ENCODE measurements around the gene DISP2.

- TF ChIP-seq CTCF (IDR thresholded peaks at IDR 0.05) (no peak), POLR2A (IDR thresholded peaks at IDR 0.05) (no peak)
These were observed 51.3 kb downstream of the DISP2 start for GRCh38 chr15:40409366-40409765.

Data from uterus (tissue), 2 donors.